Left kidney (tissue), 2 donors: Measurements from ENCODE around the gene WDR5. TPM values are rescaled to one million over a fixed set of nuclear protein-coding genes. Genes with fewer than 3 reads are reported as not detected.

Experiments used
- DNase-seq: peaks from one replicate; pipeline ENCODE4 v3.0.0-alpha.2; 2013
- polyA plus RNA-seq: library from polyadenylated mRNA; unstranded; fragments of 120-200 nt; gene quantifications from one replicate; pipeline ENCODE4 v1.2.1, GENCODE V29; 2013; ENCODE audit not compliant: insufficient read length

The WDR5 gene
- polyA plus RNA-seq, 1 donor = 35.9 TPM

GRCh38 chr9:134173127-134174072 is 37.5 kb downstream of the WDR5 start:
- DNase-seq = no peak

DNA sequence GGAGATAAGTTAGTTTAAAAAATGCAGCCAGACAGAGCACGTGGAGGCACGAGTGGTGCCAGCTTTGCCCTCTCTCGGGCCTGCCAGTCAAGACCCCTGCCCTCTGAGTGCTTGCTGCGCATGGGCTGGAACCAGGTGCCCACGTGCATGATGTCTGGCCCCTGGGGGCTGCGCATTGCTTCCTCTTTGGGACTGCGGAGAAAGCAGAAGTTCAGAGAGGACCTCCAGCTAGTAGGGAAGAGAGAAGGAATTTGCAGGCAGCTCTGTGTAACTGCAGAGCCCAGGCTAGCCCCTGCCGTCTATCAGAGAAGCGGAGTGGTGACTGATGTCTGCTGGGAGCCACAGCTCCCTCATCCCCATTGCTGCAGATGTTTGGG is 38.2 kb downstream of the WDR5 start:
- DNase-seq = no peak

DNA sequence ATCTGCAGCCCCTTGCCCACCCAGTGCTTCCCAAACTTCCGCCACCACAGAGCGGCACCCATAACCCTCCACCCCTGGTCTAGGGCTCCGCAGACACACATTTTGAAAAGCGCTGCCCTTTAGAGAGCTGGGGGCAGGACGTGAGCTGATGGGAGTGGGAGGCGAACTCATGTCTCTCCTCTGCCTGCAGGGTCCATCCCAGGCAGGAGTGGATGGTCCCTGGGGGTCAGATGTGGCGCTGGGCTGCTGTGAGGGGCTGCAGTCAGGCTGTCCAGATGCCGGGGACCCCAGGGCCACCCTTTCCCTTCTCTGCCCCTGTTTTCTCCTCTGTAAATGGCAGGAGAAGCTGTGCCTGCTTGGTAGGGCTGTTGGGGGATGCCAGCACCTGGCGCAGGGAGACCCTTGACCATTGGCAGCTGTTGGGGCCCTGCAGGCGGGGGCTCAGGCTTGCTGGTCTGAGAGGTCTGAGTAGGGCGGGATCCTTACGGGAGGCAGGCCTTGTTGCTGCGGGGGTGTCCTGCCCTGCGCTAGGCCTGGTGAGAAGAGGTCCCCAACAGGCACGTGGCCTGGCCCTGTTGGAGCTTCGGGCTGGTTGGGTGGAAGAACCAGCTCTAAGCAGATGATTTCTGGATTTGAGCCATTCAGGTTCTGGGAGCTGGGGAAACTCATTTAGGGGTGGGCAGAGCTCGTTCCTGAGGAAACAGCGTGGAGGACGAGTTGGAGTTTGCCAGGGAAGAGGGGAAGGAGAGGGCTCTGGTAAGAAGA is 38.8 kb downstream of the WDR5 start:
- no peak for DNase-seq

DNA sequence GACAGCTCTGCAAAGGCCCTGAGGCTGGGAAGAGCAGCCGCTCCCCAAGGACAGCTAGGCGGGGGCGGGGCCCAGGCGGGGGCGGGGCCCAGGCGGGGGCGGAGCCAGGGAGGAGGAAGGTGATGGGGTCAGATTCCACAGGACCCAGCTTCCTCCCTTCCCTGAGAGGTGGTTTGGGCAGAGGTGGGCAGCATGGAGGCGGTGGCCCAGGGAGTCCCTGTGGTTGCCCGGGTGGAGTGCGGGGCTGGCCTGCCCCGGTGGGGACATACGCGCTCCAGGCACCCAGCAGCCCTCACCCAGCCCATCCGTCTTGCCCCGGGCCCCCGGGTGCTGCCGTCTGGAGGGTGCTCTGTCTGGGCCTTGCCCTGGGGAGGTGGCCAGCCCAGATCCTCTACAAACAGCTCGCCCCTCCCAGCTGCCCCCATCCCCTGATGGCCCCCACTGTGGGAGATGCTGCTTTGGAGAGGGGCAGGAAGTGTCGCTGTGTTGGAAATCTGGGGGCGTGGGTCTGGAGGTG is 39.5 kb downstream of the WDR5 start:
- DNase-seq = no peak

DNA sequence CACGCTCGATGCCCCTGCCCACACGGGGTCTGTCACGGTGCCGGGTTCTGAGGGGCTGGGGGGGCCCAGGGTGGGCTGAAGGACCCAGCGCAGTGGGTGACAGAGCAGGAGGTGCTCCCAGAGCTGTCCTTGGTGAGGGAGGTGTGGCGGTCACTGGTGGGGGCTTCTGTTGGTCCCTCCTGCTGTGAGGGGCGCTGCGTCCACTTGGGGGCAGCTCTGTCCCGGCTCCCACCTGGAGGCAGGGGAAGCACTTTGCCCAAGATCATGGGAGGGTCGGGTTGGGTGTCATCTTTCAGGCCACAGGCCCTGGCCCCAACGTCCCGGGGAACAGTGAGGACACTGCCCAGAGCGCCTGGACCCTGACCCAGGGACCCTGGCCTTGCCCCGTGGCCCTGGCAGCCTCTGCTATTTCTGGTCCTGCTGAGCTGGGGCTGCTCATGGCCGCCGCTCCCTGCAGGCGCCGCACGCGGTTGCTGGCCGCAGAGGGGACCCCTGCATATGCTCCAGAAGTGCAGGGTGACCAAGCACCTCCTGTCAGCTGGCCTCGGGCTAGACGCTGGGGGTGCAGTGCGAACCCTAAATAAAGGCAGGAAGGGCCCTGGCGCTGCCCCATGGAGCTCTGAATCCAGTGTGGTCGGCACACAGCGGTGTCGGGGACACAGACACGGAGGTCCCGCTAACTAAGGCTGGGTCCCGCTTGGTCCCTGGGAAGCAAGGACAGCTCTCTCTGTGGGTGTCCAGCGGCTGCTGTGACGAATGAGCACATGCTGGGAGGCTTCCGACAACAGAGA is 40.1 kb downstream of the WDR5 start:
- no peak for DNase-seq

- DNase-seq = no peak
Measured at GRCh38 chr9:134176599-134176968, 40.7 kb downstream of the WDR5 start.

DNA sequence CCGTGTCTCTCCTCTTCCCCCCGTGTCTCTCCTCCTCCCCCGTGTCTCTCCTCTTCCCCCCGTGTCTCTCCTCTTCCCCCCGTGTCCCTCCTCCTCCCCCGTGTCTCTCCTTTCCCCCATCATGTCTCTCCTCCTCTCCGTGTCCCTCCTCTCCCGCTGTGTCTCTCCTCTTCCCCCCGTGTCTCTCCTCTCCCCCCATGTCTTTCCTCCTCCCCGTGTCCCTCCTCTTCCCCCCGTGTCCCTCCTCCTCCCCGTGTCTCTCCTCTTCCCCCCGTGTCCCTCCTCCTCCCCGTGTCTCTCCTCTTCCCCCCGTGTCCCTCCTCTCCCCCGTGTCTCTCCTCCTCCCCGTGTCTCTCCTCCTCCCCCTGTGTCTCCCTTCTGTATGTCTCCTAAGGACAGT is 41.3 kb downstream of the WDR5 start:
- no peak for DNase-seq

DNA sequence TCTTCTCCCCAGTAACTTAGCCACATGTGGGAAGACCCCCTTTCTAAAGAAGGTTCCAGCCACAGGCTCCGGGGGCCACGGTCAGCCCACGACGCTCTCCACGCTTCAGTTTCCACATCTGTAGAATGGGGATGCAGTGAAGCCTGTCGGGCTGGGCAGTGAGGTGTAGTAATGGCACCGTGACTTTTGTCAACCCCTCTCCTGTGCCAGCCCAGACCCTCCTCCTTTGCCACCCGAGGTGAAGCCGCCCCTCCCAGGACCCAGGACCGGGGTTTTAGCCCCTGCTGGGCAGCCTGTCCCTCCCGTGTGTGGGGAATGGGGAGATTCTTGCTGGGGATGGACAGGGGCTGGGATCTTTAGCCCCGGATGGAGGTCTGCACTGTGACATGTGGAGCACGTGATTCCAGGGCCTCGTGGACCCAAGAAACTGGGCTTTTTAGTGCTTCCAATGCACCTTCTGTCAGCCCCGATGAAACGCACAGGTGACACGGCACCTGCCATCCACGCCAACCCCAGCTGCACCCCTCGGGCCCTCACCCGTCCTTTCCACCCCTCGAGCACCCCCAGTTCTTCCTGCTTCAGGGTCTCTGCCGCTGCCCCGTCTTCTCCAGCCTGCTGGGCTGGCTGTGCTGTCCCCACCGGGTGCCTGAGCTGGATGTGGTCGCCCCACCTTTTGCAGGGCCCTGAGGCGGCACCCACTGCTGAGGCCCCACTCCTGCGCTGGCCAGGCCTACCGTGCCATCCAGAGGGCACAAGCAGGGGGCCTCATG is 41.9 kb downstream of the WDR5 start:
- DNase-seq = no peak

DNA sequence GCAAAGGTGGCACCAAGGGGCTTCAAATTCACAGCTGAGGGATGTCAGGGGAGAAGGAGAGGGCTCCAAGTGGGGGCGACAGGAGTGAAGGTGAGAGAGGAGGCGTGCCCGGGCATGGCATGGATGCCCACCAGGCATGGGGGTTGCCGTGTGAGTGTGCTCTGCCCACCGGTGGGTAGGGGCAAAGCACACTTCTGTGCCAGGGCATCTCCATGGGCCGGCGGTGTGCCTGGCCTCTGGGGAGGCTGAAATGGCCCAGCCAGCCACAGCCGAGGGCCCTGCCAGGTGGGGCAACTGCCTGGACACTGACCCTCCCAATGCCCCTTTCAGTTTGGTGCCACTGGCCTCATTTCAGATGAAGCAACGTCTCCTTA is 42.5 kb downstream of the WDR5 start:
- DNase-seq = no peak

- DNase-seq = no peak
Measured at GRCh38 chr9:134178768-134179551, 43.1 kb downstream of the WDR5 start.

DNA sequence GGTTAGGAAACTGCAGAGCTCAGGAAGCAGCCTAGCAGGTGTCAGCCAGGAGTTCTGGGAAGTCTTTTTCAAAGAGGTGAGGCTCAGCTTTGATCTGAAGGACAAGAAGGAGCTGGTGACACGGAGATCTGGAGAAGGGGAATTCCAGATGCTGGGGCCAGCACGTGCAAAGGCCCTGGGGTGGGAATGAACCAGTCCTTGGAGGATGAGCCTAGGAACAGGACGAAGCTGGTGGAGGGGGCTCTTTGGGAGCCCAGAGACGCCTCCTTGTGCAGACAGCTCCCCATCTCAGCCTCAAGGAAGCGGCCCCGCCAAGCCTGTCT is 43.7 kb downstream of the WDR5 start:
- DNase-seq = no peak

DNA sequence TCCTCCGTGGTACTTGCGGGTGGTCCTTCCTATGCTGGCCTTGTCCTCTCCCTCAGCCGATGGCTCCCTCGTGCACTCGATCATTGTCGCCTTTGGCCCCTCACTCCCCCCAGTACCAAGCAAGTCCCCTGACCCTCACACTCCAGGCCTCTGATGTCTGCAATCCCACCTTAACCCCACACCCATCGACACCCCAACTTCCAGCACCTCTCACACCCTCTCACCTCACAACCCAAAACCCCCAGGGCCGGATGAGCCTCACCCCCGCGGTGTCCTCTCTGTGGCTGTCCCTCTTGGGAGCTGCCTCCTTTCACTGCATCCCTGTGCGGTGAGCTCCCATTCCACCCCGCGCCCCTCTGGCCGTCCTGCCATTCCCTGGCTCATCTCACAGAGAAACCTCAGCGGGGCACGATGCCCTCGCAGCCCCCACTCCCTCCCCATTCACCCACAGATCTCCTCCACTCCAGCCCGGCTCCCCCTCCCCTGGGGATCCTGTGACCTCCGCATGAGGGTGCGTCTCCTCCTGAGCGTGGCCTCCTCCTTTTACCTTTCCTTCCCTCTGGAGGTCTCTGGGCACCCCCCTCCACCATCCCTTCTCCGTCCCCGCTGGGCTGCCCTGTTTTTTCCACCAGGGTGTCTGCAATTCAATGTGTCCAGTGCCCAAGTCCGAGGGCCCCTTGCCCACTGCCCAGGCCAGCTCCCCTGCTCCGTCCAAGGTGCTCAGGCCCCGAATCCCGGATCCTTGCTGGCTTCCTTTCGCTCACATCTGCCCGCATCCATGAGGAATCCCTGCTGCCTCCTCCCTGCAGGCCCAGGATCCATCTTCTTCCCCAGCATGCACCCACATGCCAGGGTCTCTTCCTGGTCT is 44.3 kb downstream of the WDR5 start:
- DNase-seq = no peak

DNA sequence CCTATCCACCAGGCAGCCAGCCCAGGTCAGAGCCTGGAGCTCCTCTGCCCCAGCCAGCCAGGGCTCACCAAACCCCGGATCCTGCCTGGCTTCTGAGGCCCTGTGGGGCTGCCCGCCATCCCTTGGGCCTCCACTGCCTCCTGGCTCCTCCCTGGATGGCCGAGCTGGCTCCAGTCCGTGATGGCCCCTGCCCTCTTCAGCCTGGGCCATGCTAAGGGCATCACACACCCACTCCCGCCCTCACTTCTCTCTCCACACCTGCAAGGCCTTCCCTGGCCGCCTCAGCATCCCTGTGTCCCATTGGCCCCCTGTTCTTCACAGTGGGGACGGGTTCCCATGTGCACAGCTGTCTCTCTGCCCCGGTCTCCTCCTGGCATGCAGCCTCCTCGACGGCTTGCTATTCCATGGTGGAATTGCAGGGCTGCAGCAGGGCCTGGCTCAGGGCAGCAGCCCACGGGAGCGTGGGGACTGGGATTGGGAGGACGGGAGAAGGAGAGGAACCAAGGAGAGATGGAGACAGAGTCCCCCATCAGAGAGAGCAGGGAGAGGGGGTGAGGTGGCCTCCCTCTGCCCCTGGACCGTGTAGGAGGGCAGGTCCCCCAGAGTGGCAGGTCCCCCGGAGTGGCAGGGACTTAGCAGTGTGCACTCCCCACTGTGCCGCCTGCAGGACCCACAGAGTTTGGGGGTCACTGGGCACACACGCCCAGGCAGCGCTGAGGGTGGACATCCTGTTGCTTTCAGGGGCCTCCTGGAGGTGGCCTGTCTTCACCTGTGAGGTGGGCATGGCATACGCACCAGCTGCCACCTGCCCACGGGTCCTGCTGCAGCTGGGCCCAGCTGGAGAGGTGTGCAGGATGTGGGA is 45.1 kb downstream of the WDR5 start:
- no peak for DNase-seq

- no peak for DNase-seq
Measured at GRCh38 chr9:134181648-134182034, 45.8 kb downstream of the WDR5 start.

GRCh38 chr9:134182554-134183085 is 46.7 kb downstream of the WDR5 start:
- DNase-seq = no peak

- no peak for DNase-seq
Measured at GRCh38 chr9:134185536-134186011, 49.7 kb downstream of the WDR5 start.

- DNase-seq = no peak
Measured at GRCh38 chr9:134186471-134187109, 50.7 kb downstream of the WDR5 start.

GRCh38 chr9:134187110-134187531 is 51.2 kb downstream of the WDR5 start:
- DNase-seq = no peak
